ENCODE measurements around the gene SYNC. TPM values are rescaled to one million over a fixed set of nuclear protein-coding genes. Genes with fewer than 3 reads are reported as not detected.
A peak's percentile ranks its signal among the peaks of the same experiment; 100 is the strongest.

The SYNC gene
- 103 and 112 TPM in 2 replicates for total RNA-seq (2014; rRNA removed; shearing (Covaris generic))
- polyA plus RNA-seq (2016; fragmentation: Nextera tagmentation; extraction: Ambion mirVana), result 60.0 and 60.5 TPM in 2 replicates

DNA sequence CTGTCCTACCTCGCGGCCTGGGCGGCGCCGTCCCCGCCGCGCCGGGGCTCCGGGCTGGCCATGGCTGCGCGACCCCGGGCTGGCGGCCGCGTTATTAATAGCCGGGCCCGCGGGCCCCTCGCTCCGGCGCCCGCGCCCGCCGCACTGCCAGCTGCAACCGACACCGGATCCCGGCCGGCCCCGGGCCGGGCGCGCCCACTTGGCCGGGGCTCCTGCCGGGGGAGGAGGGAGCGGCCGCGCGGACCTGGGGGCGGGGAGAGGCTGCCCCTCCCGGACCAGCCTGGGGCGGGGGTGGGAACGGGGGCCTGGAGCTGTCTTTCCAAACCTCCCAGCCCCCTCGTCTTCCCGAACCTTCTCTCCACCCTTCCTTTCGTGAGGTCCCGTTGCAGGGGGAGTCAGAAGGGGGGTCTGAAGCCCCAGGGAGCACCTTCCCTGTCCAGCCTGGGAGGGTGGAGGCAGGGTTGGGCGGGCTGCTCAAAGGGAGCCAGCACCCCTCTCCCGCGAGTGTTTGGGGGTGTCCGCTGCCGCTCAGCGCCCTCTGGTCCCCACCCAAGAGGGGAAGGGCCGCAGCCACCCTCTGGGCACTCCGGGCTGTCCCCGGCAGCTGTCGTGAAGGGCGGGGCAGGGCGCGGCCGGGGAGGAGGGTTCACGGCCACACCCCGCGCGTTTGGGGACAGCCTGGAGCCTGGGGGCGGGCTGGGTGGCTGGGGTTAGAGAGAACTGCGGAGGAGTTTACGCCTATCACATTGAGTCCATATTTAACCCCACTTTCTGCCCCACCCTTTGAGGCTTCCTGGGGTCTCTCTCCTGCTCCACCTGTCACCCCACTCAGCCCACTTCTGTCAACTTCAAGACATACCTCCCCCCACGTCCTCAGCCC is at the start of gene SYNC:
TSS of gene SYNC (minus strand) at position 172 of the 880 bp plus-strand sequence. CDS start at position 62, 110 bp downstream.
- Histone ChIP-seq H4K20me1 (ENCODE audit: insufficient read depth) (no peaks in the 10 kb centered on the region), H3K36me3 (ENCODE audit: low read depth) (no peaks in the 10 kb centered on the region), H2AFZ (peak within 1 kb of the TSS; percentile 69), H3K27me3 (replicated peaks; ENCODE audit: insufficient read depth) (no peaks in the 10 kb centered on the region), H3K9me3 (ENCODE audit: low read depth) (no peaks in the 10 kb centered on the region), H3K27ac (peak within 1 kb of the TSS; percentile 98), H3K9me2 (ENCODE audit: insufficient read depth) (no peaks in the 10 kb centered on the region), H3K79me2 (ENCODE audit: insufficient read depth) (peaks cover 45% of the 10 kb centered on the region), H3F3A (ENCODE audit: insufficient read depth) (peaks cover 20% of the 10 kb centered on the region), H3K4me2 (ENCODE audit: unreplicated experiment) (peak within 1 kb of the TSS; percentile 99), H3K4me1 (ENCODE audit: insufficient read depth) (peaks cover 38% of the 10 kb centered on the region), H3K4me3 (peak within 1 kb of the TSS; percentile 77), H3K9ac (peak within 1 kb of the TSS; percentile 94)
- DNase-seq, result peak; percentile 81
- no peak for TF ChIP-seq EZH2 (IDR thresholded peaks at IDR 0.05; ENCODE audit: insufficient read depth, poor library complexity, severe bottlenecking)
- no peak for TF ChIP-seq EZH2phosphoT487 (IDR thresholded peaks at IDR 0.05; ENCODE audit: insufficient read depth, low read depth)
- in situ Hi-C loops (cut with MboI), result no loop called here
- 2% methylated on average over 27 to 45 of the region's 70 CpGs for WGBS, 2 experiments (ENCODE audit: low coverage in 1 of 2, low lambda C conversion rate in 2 of 2, missing lambda C conversion rate in 2 of 2)

DNA sequence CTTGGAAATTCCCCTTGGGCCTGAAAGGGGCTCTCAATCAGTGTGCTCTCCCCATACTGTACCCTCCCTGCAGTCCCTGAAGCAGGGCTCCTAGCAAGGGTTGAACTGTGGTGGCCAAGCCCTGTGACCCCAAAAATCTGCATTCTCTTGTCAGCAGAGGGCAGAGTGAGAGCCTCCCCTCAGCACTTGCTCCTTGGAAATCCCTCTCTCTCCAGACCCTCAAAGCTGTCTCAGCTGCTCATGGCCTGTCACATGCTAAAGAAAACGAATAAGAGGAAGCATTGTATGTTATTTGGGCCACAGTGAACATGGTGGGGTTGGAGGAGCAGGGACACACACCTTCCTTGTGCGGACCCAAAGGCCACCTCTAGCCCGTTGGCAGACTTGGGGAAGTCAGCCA is 47.2 kb upstream of the SYNC start:
- Histone ChIP-seq H3F3A (ENCODE audit: insufficient read depth) (no peaks in the 10 kb centered on the region), H3K4me2 (ENCODE audit: unreplicated experiment) (no peak overlapping the region), H3K4me3 (no peak overlapping the region), H3K79me2 (ENCODE audit: insufficient read depth) (no peaks in the 10 kb centered on the region), H3K9ac (no peak overlapping the region), H4K20me1 (ENCODE audit: insufficient read depth) (no peaks in the 10 kb centered on the region), H3K9me2 (ENCODE audit: insufficient read depth) (no peaks in the 10 kb centered on the region), H3K36me3 (ENCODE audit: low read depth) (no peaks in the 10 kb centered on the region), H3K9me3 (ENCODE audit: low read depth) (no peaks in the 10 kb centered on the region), H3K27ac (no peak overlapping the region), H3K27me3 (replicated peaks; ENCODE audit: insufficient read depth) (no peaks in the 10 kb centered on the region), H3K4me1 (ENCODE audit: insufficient read depth) (no peaks in the 10 kb centered on the region; the same call in 1 of the 2 replicates), H2AFZ (no peak overlapping the region)
- 90 to 92% methylated on average over 3 of the region's 3 CpGs for WGBS, 2 experiments (ENCODE audit: low coverage in 1 of 2, low lambda C conversion rate in 2 of 2, missing lambda C conversion rate in 2 of 2)
- in situ Hi-C loops (cut with MboI), result no loop called here
- TF ChIP-seq EZH2 (IDR thresholded peaks at IDR 0.05; ENCODE audit: insufficient read depth, poor library complexity, severe bottlenecking) (no peak), EZH2phosphoT487 (IDR thresholded peaks at IDR 0.05; ENCODE audit: insufficient read depth, low read depth) (no peak)
- DNase-seq, result no peak

DNA sequence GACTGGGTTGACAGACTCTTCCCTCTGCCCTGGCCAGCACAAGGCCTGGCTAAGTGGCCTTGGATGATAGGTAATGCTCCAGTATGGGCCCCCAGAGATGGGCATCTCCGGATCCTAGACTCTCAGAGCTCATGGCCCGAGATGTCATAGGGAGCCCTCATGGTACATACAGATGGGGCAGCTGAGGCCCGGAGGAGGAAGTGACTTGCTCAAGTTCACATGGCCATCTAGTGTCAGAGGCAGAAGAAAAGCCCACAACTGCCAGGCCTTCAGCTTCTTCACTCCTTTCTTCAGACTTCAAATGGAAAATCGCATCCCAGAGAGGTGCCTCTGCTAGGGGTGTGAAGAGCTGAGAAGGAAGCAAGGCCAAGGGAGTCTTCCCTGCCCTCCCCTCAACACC is 46.8 kb upstream of the SYNC start:
- H3K79me2 ChIP-seq (ENCODE audit: insufficient read depth), result no peaks in the 10 kb centered on the region
- H3K9me3 ChIP-seq (ENCODE audit: low read depth), result no peaks in the 10 kb centered on the region
- no peaks in the 10 kb centered on the region; the same call in 1 of the 2 replicates for H3K4me1 ChIP-seq (ENCODE audit: insufficient read depth)
- H3K9me2 ChIP-seq (ENCODE audit: insufficient read depth), result no peaks in the 10 kb centered on the region
- no peaks in the 10 kb centered on the region for H3F3A ChIP-seq (ENCODE audit: insufficient read depth)
- DNase-seq, result no peak
- no peak overlapping the region for H3K4me3 ChIP-seq
- no peak overlapping the region for H2AFZ ChIP-seq
- in situ Hi-C loops (cut with MboI), result no loop called here
- H3K4me2 ChIP-seq (ENCODE audit: unreplicated experiment), result no peak overlapping the region
- H3K27ac ChIP-seq, result no peak overlapping the region
- TF ChIP-seq EZH2 (IDR thresholded peaks at IDR 0.05; ENCODE audit: insufficient read depth, poor library complexity, severe bottlenecking) (no peak), EZH2phosphoT487 (IDR thresholded peaks at IDR 0.05; ENCODE audit: insufficient read depth, low read depth) (no peak)
- no peaks in the 10 kb centered on the region for H3K27me3 ChIP-seq (replicated peaks; ENCODE audit: insufficient read depth)
- H3K9ac ChIP-seq, result no peak overlapping the region
- H4K20me1 ChIP-seq (ENCODE audit: insufficient read depth), result no peaks in the 10 kb centered on the region
- 61 to 73% methylated on average over 4 of the region's 4 CpGs for WGBS, 2 experiments (ENCODE audit: low coverage in 1 of 2, low lambda C conversion rate in 2 of 2, missing lambda C conversion rate in 2 of 2)
- no peaks in the 10 kb centered on the region for H3K36me3 ChIP-seq (ENCODE audit: low read depth)

DNA sequence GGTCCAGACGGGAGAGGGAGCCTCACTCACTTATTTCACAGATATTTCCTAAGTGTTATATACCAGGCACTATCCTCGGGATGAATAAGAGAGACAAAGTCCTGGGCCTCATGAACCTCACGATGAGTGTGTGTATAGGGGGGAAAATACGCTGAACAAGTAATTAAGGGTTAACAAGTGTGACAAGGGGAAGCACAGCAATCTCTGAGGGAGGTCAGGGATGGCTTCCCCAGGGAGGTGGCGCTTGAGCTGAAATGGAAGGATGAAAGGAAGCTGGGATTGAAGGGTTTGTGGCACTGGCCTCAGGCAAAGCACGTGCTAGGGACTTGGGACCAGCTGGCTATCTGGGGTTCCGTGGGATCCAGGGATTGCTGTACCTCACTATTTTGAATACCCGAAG is 46.4 kb upstream of the SYNC start:
- Histone ChIP-seq H3K4me1 (ENCODE audit: insufficient read depth) (no peaks in the 10 kb centered on the region), H2AFZ (no peak overlapping the region), H3K9me3 (ENCODE audit: low read depth) (no peaks in the 10 kb centered on the region), H3K27ac (no peak overlapping the region), H3K79me2 (ENCODE audit: insufficient read depth) (no peaks in the 10 kb centered on the region), H3K9ac (no peak overlapping the region), H3K36me3 (ENCODE audit: low read depth) (no peaks in the 10 kb centered on the region), H3F3A (ENCODE audit: insufficient read depth) (no peaks in the 10 kb centered on the region), H3K27me3 (replicated peaks; ENCODE audit: insufficient read depth) (no peaks in the 10 kb centered on the region), H3K4me3 (no peak overlapping the region), H3K4me2 (ENCODE audit: unreplicated experiment) (no peak overlapping the region), H3K9me2 (ENCODE audit: insufficient read depth) (no peaks in the 10 kb centered on the region), H4K20me1 (ENCODE audit: insufficient read depth) (no peaks in the 10 kb centered on the region)
- WGBS, 2 experiments (ENCODE audit: low coverage in 1 of 2, low lambda C conversion rate in 2 of 2, missing lambda C conversion rate in 2 of 2), result 88 to 94% methylated on average over 8 of the region's 8 CpGs
- in situ Hi-C loops (cut with MboI), result no loop called here
- TF ChIP-seq EZH2phosphoT487 (IDR thresholded peaks at IDR 0.05; ENCODE audit: insufficient read depth, low read depth) (no peak), EZH2 (IDR thresholded peaks at IDR 0.05; ENCODE audit: insufficient read depth, poor library complexity, severe bottlenecking) (no peak)
- DNase-seq, result no peak
